Stimulated activated CD4-positive, alpha-beta T cell treated with anti-CD3 and anti-CD28 coated beads, Interleukin-4, amount 100 ng/mL, for 48 hours (primary cell): ENCODE data around the gene VWA7.
A peak's percentile ranks its signal among the peaks of the same experiment; 100 is the strongest.
"Not testable (repeated sequence)": the region's sequence is repeated elsewhere in the genome, so short reads cannot be mapped to it uniquely, and the experiment has no call there.

ENCODE experiments used
- DNase-seq, 2 donors: peaks; one replicate each; pipeline ENCODE4 v3.0.0-alpha.2; 2020; ENCODE audit warnings: low read depth in 2 of 2

Gene VWA7

DNA sequence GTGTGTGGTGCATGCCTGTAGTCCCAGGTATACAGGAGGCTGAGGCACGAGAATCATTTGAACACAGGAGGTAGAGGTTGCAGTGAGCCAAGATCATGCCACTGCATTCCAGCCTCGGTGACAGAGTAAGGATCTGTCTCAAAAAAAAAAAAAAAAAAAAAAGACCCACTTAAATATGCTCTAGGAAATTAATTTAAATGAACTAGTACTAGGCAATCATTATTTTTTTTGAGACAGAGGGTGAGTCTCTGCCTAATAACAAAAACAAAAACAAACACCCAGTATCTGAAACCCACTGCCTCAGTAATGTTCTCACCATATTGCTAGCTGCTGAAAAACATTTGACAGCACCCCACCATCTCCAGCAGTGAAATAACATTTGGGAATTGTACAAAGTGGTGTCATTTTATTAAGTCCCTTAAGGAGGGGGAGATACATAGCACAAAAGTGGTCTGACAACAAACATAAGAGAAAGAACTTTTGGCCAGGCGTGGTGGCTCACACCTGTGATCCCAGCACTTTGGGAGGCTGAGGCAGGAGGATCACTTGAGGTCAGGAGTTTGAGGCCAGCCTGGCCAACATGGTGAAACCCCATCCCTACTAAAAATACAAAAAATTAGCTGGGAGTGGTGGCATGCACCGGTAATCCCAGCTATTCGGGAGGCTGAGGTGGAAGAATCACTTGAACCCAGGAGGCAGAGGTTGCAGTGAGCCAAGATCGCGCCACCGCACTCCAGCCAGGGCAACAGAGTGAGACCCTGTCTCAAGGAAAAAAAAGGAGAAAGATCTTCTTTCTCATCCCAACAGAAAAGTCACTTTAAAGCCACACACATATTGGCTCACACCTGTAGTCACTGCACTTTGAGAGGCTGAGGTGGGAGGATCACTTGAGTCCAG lies 24.2 kb upstream of the VWA7 start:
- not testable (repeated sequence) for DNase-seq

DNA sequence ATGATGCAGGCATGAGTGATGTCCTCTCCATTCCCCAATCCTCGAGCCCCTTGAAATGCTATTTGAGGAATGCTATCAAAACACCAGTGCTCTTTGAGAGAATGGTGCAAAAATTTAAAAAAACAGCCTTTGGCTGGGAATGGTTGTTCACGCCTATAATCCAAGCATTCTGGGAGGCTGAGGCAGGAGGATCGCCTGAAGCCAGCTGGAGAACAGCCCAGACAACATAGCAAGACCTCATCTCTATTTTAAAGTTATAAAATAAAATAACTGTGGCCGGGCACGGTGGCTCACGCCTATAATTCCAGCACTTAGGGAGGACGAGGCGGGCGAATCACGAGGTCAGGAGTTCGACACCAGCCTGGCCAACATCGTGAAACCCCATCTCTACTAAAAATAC lies 22.7 kb upstream of the VWA7 start:
- no peak for DNase-seq

DNA sequence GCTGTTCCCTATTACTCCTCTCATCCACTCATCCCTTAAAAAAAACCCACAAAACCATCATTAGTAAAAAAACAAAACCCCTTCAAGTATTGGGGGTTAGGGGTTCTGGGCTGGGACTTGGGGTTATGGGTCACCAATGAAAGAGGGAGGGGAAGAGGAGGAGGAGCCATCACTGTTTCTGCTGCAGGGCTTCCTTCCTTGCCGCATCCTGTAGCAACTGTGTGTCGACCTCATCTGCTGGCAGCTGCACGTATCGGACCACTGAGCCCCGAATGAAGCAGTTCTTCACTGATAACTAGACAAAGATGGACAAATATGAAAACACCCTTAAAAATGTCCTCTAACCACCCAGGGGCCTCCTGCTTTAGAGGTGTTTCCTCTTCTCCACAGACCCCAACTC lies 20.5 kb upstream of the VWA7 start:
- DNase-seq: no peak

DNA sequence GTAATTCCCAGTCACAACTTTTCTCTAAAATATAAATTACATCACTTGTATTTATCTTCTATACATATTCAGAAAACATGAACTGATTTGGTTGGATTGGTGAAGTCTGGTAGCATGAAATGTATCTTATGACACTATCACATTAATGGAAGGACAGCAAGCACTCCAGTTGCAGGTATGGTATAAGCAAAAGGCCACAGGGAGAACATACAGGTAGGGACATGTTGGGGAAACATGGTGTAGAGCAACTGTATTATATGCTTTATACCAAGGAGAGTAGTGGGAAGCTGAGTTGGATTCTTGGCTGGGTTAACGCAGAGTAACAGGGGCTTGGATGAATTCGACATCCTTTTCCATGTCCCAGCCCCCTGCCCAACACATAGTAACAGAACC lies 19.9 kb upstream of the VWA7 start:
- DNase-seq: no peak

DNA sequence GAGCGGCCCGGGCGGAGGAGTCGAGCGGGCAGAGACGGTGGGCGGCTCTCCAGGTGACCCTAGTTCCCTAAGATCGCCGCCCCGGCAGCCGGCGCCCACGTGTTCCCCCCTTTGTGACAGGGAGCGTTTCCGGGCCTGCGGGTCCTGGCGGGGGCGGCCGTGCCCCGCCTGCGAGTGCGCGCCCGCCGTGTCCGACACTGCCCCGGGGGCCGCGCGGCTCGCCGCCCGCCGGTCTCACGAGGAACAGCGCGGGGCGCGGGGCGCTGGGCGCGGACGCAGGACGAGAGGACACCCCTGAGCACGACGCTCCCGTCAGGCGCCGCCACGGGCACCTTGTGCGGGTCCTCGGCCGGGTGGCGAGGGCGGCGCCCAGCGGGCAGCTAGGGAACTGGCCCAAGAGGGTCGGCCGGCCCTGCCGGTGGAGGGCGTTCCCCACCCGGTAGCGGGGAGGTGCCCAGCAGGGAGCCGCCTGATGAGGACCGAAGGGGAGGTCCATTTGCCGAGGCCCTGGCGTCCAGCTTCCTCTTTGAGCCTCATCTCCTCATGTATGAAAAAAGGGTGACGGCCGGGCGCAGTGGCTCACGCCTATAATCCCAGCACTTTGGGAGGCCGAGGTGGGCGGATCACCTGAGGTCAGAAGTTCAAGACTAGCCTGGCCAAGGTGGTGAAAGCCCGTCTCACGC lies 18.6 kb upstream of the VWA7 start, which contains the start of gene VARS1:
Gene VARS1 (minus strand): TSS at position 137 of the 683 bp plus-strand sequence. CDS start 535 bp downstream, outside the sequence.
- peak; percentile 77 to 82 for DNase-seq

DNA sequence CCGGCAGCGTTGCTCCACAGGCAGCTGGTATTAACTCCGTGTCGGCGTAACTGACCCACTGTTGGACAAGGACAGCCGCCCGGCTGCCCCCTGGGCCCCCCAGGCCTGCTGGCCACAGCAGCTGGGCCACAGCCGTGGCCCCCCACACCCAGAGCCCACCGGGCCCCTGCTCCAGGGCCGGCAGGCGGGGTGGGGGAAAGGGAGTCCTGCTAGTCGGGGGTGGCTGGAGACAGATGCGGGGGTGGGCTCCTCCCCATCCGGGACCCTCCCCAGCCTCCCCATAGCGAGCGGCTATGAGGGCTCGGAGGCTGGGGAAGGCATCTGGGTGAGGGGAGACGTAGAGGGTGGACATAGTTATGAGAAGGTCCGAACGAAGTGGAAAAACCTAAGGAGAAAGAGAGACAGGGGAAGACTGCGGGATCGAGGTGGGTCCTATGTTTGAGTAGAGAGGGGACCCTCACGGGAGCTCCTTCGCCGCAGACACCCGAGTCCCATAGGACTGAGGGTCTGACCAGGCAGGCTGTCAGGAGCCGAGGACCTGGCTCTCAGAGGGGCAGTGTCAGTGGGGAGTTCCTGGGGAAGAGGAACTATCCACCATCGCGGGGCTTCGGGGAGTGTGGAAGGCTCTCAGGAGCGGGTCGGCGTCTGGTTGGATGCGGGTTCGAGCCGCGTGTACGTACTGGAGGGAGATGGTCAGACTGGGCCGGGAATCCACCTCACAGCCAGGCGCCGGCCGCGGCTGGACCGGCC lies 17.9 kb upstream of the VWA7 start:
- no peak for DNase-seq

DNA sequence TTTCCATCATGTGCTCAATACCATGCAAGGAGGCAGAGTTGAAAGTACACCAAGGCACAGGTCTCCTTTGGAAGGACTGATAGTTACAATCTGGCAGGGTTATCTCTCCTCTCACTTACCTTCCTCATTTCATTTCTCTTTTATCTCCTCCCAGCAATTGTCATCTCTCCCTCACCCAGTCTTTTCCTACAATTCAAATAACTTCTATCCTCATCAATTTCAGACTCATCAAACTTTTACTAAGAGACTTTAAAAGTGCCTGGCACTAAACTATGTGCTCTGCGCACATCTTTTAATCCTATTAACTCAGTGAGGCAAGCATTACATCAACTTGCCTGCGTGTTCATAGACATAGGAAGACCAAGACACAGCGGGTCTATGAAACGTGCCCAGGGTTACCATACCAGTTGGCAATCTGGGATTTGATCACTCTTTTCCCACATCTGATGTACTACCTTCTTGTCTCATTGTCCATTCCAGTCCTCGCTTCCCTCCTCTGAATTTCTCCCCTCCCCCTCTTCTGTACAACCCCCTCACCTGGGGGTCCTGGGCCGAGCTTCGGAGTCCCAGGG lies 17.3 kb upstream of the VWA7 start:
- no peak for DNase-seq

DNA sequence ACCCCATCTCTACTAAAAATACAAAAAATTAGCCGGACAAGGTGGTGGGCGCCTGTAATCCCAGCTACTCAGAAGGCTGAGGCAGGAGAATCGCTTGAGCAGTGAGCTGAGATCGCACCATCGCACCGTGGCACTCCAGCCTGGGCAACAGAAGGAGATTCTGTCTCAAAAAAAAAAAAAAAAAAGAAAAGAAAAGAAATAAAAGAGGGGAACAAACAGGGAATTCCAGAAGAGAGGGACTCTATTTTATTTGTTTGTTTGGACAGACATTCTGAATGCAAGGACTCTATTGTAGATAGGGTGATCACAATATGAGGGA lies 16.8 kb upstream of the VWA7 start:
- DNase-seq: not testable (repeated sequence)

DNA sequence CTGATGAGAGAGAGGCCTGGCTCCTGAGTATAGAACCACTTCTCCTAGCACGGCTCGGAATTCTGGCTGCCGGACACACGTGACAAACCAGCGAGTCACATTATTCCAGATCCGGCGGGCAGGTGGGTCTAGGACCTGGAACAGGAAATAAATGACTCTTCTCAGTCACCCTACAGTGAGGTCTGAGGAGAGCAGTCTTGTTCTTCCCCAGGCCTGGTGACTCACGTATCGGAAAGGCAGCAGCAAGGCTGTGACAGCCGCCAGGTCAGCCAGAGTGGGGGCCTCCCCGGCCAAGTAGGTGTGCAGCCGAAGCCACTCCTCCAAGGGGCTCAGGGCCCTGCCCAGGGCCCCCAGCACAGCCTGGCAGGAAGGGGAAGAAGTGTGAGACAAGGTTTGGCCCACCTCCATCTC lies 15.6 kb upstream of the VWA7 start:
- no peak for DNase-seq

DNA sequence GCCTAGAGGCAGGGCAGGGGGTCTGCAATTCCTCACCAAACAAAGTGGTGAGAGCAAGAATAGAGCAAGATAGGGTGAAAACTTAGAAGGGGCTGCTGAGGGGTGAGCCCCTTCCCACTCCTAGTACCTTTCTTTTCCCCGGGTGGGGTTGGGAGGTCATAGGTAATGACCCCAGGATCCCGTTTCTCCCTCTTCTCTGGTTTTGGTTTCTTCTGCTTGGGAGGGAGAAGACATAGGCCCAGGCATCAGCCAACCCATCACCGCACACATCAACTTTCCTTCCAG lies 14.9 kb upstream of the VWA7 start:
- no peak for DNase-seq

DNA sequence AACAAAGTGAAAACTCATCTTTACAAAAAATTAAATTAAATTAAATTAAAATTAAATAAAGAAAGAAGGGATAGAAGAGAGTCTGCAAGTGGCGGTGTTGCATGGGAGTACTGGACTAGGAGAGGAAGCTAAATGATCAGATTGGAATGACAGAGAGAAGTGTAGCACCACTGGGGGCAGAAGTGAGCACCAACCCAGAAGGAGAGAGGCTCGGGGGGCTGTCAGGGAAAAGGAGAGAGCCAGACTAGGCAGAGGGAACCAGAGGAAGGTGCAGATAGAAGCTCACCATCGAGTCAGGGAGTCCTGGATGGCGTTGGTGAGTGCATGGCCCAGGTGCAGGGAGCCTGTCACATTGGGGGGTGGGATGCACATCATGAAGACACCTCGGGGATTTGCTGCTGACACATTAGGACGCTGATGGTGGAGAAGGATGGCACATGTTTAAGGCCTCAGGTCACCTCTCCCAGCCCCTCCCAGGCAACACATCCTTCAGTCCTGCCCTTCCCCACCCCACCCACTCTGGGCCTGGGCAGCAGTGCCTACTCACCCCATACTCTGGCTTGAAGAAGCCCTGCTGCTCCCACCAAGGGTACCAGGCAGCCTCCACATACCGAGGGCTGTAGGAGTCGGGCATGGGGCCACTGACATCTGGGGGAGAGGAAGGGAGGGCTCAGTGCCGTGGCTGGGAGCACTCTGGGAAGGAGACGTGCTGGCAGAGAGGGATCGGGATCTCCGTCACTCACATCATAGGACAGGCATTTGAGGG lies 14.4 kb upstream of the VWA7 start:
- no peak for DNase-seq

DNA sequence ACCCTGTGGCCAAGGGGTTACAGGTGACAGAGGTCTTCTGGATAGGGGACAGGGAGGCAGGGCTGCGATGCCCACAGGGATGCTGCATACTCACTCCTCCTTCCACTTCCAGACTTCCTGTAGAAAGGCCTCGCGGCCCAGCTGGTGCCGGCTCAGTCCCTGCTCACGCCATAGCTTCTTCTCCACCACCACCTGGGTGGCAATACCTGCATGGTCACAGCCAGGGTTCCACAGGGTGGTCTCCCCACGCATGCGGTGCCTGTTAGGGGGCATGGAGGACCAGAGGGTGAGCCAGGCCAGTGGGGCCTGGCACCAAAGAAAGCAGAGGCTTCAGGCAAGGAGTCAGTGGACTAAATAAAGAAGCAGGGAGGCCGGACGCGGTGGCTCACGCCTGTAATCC lies 8.3 kb upstream of the VWA7 start:
- no peak for DNase-seq

DNA sequence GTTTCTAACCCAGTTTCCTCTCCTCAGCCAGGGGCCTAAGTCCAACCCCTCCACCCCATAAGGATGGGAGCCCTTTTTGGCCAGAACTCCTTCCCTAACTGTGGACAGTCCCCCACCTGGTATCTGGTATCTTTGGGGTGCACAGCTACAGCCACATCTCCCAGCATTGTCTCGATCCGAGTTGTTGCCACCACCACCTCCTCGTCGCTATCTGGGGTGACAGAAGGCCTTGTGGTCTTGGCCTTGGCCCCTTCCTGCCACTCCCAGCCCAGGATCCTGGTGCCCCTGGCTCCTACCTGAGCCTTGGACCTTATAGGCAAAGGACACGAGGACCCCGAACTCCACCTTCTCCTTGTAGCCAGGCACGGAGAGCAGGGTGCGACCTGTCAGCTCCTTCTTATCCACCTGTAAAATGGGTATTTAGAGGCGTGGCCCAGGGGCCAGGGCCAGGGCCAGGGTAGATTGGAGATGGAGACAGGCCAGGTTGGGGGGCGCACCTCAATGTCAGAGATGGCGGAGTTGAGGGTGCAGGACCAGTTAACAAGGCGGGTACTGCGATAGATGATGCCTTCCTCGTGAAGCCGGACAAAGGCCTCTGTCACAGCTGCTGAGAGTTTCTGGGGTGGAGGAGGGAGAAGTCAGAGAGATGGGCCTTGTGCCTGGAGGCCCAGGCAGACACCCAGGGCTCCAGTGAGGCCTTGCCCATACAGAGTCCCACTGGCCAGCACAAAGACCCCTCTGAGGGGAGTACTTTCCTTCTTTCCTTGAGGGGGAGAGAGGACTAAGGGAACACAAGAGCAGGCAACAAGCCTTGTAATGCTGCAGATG lies 7.2 kb upstream of the VWA7 start:
- no peak for DNase-seq

DNA sequence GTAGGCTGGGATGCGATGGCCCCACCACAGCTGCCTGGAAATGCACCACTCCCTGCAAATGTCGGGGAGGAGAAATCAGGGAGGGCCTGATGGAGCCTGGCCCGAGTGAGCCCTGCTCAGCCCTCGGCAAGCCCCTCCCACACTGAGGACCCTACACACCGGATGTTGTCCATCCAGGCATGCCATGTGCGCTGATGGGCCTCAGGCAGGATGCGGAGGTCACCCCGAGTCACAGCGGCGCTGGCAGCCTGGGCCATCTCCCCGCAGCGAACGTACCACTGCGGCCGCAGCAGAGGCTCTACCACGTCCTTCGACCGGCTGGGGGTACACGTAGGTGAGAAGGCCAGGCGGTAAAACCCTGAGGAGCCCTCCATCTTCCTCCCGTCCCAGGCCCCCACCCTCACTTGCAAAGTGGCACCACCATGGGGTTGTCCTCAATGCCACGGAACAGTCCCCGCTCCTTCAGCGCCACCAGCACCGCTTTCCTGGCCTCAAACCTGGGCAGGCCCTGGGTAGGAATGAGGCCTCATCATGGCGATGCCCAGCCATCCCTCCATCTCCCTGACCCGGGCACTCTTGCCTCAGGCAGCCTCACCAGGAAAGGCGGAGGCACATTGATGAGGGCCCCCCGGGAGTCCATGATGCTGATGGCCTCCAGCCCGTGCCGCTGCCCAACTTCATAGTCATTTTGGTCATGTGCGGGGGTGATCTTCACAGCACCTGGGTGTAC lies 5.2 kb upstream of the VWA7 start:
- no peak for DNase-seq

DNA sequence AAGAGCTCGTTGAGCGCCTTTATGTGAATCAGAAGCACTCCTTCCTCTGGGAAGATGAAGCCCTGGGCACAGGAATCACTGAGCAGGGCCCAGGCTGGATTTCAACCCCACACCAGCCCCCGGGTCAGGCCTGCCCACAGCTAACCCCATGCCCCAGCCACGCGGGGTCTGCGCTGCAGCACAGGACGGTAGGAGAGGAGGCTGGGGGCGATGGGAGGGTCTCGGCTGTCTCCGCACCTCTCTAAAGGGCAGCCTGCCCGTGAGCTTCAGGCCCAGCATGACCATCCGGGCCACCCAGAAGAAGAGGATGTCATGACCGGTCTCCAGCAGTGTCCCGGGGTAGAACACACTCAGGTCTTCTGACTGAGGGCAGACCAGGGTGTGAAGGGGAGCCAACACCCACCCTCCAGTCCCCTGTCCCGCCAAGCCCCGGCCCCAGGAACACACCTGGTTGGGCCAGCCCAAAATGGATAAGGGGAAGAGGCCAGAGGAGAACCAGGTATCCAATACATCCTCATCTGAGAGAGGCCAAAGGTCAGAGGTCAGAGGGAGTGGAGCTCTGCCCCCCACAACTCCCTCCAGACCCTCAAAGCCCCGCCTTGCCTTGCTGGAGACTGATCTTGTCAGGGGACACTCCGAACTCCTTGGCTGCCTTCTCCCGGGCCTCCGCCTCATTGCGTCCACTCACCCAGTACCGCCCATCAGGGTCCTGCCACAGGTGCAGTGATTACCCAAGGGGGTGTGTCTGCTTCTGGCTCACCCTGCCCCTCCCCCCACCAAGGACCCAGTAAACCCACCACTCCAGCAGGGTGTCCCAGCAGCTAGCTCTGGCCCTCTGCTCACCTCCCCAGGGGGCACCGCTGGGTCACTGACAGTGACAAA lies 4.4 kb upstream of the VWA7 start:
- DNase-seq: no peak

DNA sequence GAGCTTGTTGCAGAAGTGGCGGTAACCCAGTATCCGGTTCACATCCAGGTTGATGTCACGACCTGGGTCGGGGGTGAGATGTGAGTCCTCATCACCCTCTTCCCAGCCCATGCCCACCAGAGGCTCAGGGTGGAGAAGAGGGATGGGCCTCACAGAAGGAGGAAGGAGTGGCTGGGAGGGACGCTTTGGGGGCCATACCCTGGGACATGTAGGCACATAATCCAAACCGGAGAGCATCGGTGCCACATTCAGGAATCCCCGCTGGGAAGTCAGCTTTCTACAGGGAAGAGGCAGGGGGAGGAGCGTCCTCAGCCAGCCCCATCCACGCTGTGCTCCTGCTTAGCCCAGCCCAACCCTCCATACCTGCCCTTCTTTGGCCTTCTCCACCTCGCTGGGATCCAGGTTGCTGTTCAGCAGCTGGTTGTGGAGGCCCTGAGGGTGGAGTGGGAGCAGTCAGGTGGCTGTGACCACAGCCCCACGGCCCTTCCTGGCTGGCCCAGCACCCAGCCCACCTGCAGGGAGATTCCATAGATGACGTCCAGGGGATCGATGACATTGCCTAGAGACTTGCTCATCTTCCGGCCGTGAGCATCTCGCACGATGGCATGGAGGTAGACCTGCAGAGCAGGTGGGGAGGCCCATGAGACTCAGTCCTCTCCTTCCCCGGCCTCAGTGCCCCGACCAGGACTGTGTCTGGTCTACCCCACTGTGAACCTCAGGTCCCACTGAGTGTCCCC lies 3.5 kb upstream of the VWA7 start:
- DNase-seq: no peak

DNA sequence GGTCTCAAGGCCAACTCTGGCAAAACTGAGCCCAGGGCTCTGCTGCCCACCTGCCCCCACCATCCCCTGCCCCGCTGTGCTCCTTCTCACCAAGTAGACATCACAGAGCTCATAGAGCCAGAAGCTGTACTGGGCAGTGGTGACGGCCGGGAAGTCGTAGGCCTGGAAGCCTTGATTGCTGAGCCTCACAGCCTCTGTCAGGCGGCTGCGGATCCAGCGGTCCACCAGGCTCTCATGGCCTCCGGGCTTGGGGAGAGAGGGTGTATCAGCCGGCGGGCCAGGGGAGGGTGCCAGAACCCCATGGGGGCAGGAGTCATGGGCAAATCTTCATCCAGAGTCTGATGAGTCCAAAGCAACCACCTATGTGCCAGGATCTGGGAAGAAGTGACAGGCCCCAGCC lies 2.8 kb upstream of the VWA7 start:
- DNase-seq: no peak
